HEK293T (cell line): ENCODE results near the gene GPNMB.

ENCODE experiments used
- ARNT ChIP-seq: fragments of 450-650 bp; IDR thresholded peaks from 2 replicates; pipeline ENCODE4 v1.6.1; 2017; ENCODE audit warnings: mild to moderate bottlenecking
- BHLHE40 ChIP-seq: fragments of 450-650 bp; IDR thresholded peaks from 2 replicates; pipeline ENCODE4 v1.6.1; 2016; ENCODE audit warnings: mild to moderate bottlenecking, moderate library complexity, borderline replicate concordance
- ELF4 ChIP-seq: fragments of 450-650 bp; IDR thresholded peaks from 2 replicates; pipeline ENCODE4 v1.6.1; 2017; ENCODE audit warnings: antibody characterized with exemption
- FOXA1 ChIP-seq: fragments of 450-650 bp; IDR thresholded peaks from 2 replicates; pipeline ENCODE4 v1.6.1; 2016; ENCODE audit warnings: mild to moderate bottlenecking
- FOXK2 ChIP-seq: fragments of 450-650 bp; IDR thresholded peaks from 2 replicates; pipeline ENCODE4 v1.6.1; 2016; ENCODE audit warnings: mild to moderate bottlenecking
- FOXM1 ChIP-seq: fragments of 450-650 bp; IDR thresholded peaks from 2 replicates; pipeline ENCODE4 v1.6.1; 2017; ENCODE audit warnings: mild to moderate bottlenecking, borderline replicate concordance
- NFRKB ChIP-seq: fragments of 450-650 bp; IDR thresholded peaks from 2 replicates; pipeline ENCODE4 v1.6.1; 2016; ENCODE audit warnings: mild to moderate bottlenecking, moderate library complexity
- SP1 ChIP-seq: fragments of 450-650 bp; IDR thresholded peaks from 2 replicates; pipeline ENCODE4 v1.6.1; 2017
- SUZ12 ChIP-seq: fragments of 450-650 bp; IDR thresholded peaks from 2 replicates; pipeline ENCODE4 v1.6.1; 2016; ENCODE audit warnings: mild to moderate bottlenecking
- ZNF384 ChIP-seq: fragments of 450-650 bp; IDR thresholded peaks from 2 replicates; pipeline ENCODE4 v1.6.1; 2016

DNA sequence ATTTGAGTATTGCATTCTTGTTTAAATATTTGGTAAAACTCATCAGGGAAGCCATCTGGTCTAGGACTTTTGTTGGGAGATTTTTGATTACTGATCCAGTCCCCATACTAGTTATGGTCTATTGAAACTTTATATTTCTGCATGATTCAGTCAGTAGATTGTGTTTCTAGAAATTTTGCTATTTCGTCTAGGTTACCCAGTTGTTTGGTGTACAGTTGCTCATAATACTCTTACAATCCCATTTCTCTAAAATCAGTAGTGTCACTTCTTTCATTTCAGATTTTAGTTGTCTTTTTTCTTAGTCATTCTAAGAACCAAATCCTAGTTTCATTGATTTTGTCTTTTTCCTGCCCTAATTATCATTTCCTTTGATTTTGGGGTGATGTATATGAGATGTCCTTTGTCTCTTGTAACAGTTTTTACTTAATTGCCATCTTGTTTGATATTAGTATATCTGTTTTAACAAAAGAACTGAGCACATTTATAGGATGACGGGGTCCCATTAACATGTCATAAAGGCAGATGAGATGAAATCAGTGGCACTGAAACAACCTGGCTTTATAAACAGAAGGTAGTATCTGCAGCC is 60.5 kb downstream of the GPNMB start:
- TF ChIP-seq ARNT = no peak
- no peak for TF ChIP-seq NFRKB
- TF ChIP-seq BHLHE40 = no peak
- TF ChIP-seq FOXM1 = no peak
- TF ChIP-seq SUZ12 = no peak
- TF ChIP-seq FOXK2 = no peak
- TF ChIP-seq FOXA1 = no peak
- TF ChIP-seq SP1 = no peak
- no peak for TF ChIP-seq ELF4
- TF ChIP-seq ZNF384 = no peak
